OCI-LY1 (cell line): ENCODE measurements around the gene DMBT1.

Experiments
- EZH2 ChIP-seq: fragments of 200-600 bp; sonication (generic), shearing (Covaris generic); IDR thresholded peaks from 2 replicates; pipeline ENCODE4 v1.8.0; 2017; ENCODE audit warnings: borderline replicate concordance, mixed run types, mild to moderate bottlenecking, antibody characterized with exemption, low read length, moderate library complexity, mixed read lengths
- TF ChIP-seq, protein P1 (sequence below): fragments of 200-600 bp; sonication (generic), shearing (Covaris generic); IDR thresholded peaks from 2 replicates; pipeline ENCODE4 v1.5.1; 2017; ENCODE audit warnings: mild to moderate bottlenecking, antibody characterized with exemption, low read length, moderate library complexity, mixed read lengths

DNA sequence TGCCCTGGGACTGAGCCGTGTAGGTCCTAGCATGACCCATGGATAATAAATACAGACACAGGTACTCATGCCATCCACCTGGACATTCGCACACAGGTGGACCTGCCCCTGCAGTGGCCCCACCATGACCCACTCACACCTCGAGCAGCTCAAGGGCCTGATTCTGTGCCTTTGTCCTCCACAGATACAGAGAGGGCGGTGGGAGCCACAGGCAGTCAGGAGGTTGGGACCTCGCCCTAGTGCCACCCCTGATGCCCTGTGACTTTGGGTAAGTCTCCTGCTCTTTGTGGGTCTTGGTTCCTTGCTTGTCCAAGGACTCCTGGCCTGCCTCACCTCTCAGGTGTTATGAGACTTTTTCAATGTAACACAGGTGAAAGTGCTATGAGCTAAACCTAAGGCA is 96.2 kb downstream of the DMBT1 start:
- TF ChIP-seq, protein P1, sequence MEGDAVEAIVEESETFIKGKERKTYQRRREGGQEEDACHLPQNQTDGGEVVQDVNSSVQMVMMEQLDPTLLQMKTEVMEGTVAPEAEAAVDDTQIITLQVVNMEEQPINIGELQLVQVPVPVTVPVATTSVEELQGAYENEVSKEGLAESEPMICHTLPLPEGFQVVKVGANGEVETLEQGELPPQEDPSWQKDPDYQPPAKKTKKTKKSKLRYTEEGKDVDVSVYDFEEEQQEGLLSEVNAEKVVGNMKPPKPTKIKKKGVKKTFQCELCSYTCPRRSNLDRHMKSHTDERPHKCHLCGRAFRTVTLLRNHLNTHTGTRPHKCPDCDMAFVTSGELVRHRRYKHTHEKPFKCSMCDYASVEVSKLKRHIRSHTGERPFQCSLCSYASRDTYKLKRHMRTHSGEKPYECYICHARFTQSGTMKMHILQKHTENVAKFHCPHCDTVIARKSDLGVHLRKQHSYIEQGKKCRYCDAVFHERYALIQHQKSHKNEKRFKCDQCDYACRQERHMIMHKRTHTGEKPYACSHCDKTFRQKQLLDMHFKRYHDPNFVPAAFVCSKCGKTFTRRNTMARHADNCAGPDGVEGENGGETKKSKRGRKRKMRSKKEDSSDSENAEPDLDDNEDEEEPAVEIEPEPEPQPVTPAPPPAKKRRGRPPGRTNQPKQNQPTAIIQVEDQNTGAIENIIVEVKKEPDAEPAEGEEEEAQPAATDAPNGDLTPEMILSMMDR: no peak
- no peak for TF ChIP-seq EZH2
